Hepatocyte (in vitro differentiated cells): ENCODE measurements around the gene PTGES2. TPM values are rescaled to one million over a fixed set of nuclear protein-coding genes. Genes with fewer than 3 reads are reported as not detected.

Experiments used
- DNase-seq: peaks from one replicate; pipeline ENCODE4 v3.0.0-alpha.2; 2016; ENCODE audit warnings: low spot score
- H2AFZ ChIP-seq: fragments of 200-600 bp; sonication (generic); 2 replicates; pipeline ENCODE4 v1.6.0; 2016; ENCODE audit warnings: antibody characterized with exemption, mild to moderate bottlenecking
- H3K27ac ChIP-seq: fragments of 200-600 bp; sonication (generic); 2 replicates; pipeline ENCODE4 v1.5.1; 2016; ENCODE audit warnings: mild to moderate bottlenecking
- H3K27me3 ChIP-seq: fragments of 200-600 bp; sonication (generic); 2 replicates; pipeline ENCODE4 v1.6.1; 2016
- H3K36me3 ChIP-seq: fragments of 200-600 bp; sonication (generic); replicated peaks from 2 replicates; pipeline ENCODE4 v1.5.1; 2016; ENCODE audit warnings: low read depth; ENCODE audit not compliant: insufficient read depth
- H3K4me1 ChIP-seq: fragments of 200-600 bp; sonication (generic); 2 replicates; pipeline ENCODE4 v1.5.1; 2016; ENCODE audit warnings: mild to moderate bottlenecking, moderate library complexity; ENCODE audit not compliant: insufficient read depth
- H3K4me2 ChIP-seq: fragments of 200-600 bp; sonication (generic); 2 replicates; pipeline ENCODE4 v1.6.0; 2016
- H3K4me3 ChIP-seq: fragments of 200-600 bp; sonication (generic); 2 replicates; pipeline ENCODE4 v1.5.1; 2016; ENCODE audit warnings: mild to moderate bottlenecking
- H3K79me2 ChIP-seq: fragments of 200-600 bp; sonication (generic); 2 replicates; pipeline ENCODE4 v1.6.0; 2017; ENCODE audit warnings: mild to moderate bottlenecking
- H3K9me2 ChIP-seq: fragments of 200-600 bp; sonication (generic); replicated peaks from 2 replicates; pipeline ENCODE4 v1.6.0; 2017; ENCODE audit warnings: mild to moderate bottlenecking; ENCODE audit not compliant: insufficient read depth
- H3K9me3 ChIP-seq: fragments of 200-600 bp; sonication (generic); 2 replicates; pipeline ENCODE4 v1.5.1; 2016; ENCODE audit warnings: low read depth, mild to moderate bottlenecking
- H4K20me1 ChIP-seq: fragments of 200-600 bp; sonication (generic); 2 replicates; pipeline ENCODE4 v1.6.0; 2016; ENCODE audit warnings: mild to moderate bottlenecking; ENCODE audit not compliant: insufficient read depth, poor library complexity, severe bottlenecking
- CTCF ChIP-seq: fragments of 200-600 bp; sonication (generic); IDR thresholded peaks from 2 replicates; pipeline ENCODE4 v1.5.1; 2016; ENCODE audit warnings: antibody characterized with exemption, mild to moderate bottlenecking; ENCODE audit not compliant: poor library complexity
- EZH2 ChIP-seq: fragments of 200-600 bp; sonication (generic); IDR thresholded peaks from 2 replicates; pipeline ENCODE4 v1.6.1; 2016; ENCODE audit warnings: antibody characterized with exemption, mild to moderate bottlenecking, borderline replicate concordance
- EZH2phosphoT487 ChIP-seq: fragments of 200-600 bp; sonication (generic); IDR thresholded peaks from one replicate; pipeline ENCODE4 v1.6.1; 2018; ENCODE audit warnings: antibody characterized with exemption, mild to moderate bottlenecking, low read depth, moderate library complexity; ENCODE audit not compliant: unreplicated experiment, severe bottlenecking
- WGBS: methylation state at CpG from one replicate; pipeline ENCODE4 v1.1.6; 2016; ENCODE audit warnings: low lambda C conversion rate; ENCODE audit errors: missing lambda C conversion rate; 5-methylcytosine and 5-hydroxymethylcytosine counted together
- polyA plus RNA-seq: library from polyadenylated mRNA; unstranded; fragments of >200 nt; fragmentation: Nextera tagmentation; extraction: Ambion mirVana; gene quantifications from 2 replicates; pipeline ENCODE4 v1.2.1, GENCODE V29; 2016
- total RNA-seq: library from RNA; depleted of rRNA; stranded (reverse); fragments of >200 nt; gene quantifications from 2 replicates; pipeline ENCODE4 v1.2.3, GENCODE V29; 2014

PTGES2 gene
- total and polyA plus RNA-seq, 2 experiments from 2014 or later: 29.4 to 68.1 TPM

DNA sequence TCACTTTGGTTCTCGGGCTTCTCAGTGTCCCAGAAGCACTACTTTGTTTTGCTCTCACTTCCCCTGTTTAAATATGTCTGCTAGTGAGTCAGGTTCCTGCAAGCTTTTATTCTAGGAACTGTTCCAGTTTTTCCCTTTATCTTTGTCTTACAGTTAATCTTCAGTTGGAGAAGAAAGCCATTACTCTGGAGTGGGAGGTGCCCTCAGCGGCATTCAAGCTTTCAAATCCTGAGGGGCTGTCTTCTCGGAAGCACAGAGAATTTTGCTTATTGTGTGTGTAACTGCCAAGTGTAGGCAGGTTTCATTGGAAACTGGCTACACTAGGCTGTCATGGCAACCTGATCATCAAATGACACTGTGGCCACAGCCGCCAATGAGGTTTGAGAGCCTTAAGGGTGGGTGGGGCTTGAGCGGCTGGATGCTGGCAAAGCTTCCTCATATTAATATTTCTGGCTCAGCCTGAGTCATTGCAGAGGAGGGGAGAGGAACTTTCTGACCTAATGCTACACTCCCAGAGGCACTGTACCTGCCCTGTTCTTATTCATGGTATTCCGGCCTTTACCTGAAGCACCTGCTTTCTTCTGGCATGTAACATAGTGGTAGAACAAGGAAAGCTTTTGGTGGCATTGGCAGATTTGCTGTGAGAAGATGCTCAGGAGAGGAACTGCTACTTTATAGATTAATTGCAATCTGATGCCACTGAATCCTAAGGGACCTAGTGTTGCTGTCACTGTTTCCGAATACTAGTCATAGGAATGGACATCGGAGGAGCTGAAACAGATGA lies 33.2 kb downstream of the PTGES2 start:
- no peak overlapping the region for H3K4me3 ChIP-seq

DNA sequence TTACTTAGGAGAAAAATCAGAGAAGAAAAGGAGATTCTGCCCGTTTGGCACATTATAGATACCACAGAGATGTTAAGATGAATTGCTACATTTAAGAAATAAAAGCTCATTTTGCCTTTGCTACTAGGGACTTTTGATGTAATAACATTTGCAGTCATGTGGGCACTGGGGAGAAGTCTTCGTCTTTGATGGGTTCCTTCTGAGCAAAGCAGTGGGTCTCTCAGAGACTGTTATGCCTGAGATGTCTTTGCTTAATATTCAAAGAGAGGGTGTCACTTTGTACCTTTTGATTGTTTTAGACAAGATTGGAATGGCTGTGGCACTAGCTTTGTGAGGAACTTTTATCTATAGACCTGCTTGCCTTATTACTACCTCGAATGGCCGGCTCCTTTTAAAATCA lies 34.5 kb downstream of the PTGES2 start:
- Histone ChIP-seq H3K27ac (peak overlapping the region; percentile 88), H2AFZ (no peak overlapping the region), H3K36me3 (no peaks in the 10 kb centered on the region), H3K79me2 (peaks cover 82% of the 10 kb centered on the region), H4K20me1 (no peaks in the 10 kb centered on the region), H3K9me3 (no peaks in the 10 kb centered on the region), H3K4me1 (peaks cover 28% of the 10 kb centered on the region), H3K27me3 (no peaks in the 10 kb centered on the region), H3K4me3 (no peak overlapping the region), H3K4me2 (peak overlapping the region; percentile 16), H3K9me2 (no peaks in the 10 kb centered on the region)
- DNase-seq: no peak
- no peak for TF ChIP-seq CTCF
- TF ChIP-seq EZH2phosphoT487: no peak
- TF ChIP-seq EZH2: no peak
- WGBS: 86% methylated on average over 4 of the region's 4 CpGs

More for the DNA sequence above, 33.2 kb downstream of the PTGES2 start:
- 45% methylated on average over 8 of the region's 8 CpGs for WGBS
- no peaks in the 10 kb centered on the region for H3K36me3 ChIP-seq
- H3K4me1 ChIP-seq: peaks cover 32% of the 10 kb centered on the region
- no peaks in the 10 kb centered on the region for H3K27me3 ChIP-seq
- DNase-seq: peak; percentile 96
- H3K9me2 ChIP-seq: no peaks in the 10 kb centered on the region
- H4K20me1 ChIP-seq: no peaks in the 10 kb centered on the region
- peak overlapping the region; percentile 88 for H3K27ac ChIP-seq
- no peak overlapping the region for H2AFZ ChIP-seq
- H3K9me3 ChIP-seq: no peaks in the 10 kb centered on the region
- no peak for TF ChIP-seq CTCF
- TF ChIP-seq EZH2: no peak
- peak overlapping the region; percentile 26 for H3K4me2 ChIP-seq
- peaks cover 72% of the 10 kb centered on the region for H3K79me2 ChIP-seq

DNA sequence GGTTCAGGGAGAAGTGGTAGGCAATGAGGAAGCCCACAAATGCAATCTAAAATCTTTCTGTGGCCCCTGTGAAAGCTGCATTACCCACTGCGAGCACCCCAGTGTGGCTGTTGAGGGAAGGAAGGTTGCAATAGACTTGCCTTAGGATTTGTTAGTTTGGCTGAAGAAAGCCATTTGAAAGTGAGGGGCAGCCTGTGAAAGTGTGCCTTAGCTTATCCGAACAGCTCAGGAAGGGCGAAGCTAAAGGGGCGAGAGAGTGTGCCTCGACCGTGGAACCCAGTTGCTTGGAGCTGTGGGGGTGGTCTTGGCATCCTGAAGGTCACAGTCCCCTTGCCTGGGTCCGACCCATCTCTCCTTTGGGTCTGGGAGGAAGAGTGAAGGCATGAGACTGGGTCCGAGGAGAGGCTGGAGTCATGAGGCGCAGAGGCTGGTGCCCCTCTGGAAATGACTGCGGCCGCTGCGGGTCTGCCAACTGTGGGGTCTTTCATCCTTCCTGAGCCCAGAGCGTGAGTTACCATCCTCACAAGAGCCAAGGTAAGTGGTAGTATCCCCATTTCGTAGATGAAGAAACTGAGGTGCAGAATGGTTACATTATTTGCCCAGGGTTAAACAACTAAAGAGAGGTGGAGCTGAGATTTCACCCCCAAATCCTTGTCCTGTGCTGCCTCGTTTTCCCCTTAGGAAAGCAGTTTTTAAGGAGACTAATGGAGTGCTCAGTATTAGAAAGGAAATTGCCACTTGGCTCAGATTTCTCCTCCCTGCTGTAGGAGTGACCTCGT lies 35.1 kb downstream of the PTGES2 start:
- DNase-seq: no peak
- Histone ChIP-seq H2AFZ (no peak overlapping the region), H3K4me2 (no peak overlapping the region), H3K79me2 (peaks cover 84% of the 10 kb centered on the region), H3K4me1 (peaks cover 25% of the 10 kb centered on the region), H3K27ac (peak overlapping the region; percentile 88), H3K9me2 (no peaks in the 10 kb centered on the region), H3K27me3 (no peaks in the 10 kb centered on the region), H3K4me3 (no peak overlapping the region), H4K20me1 (no peaks in the 10 kb centered on the region), H3K36me3 (no peaks in the 10 kb centered on the region), H3K9me3 (no peaks in the 10 kb centered on the region)
- WGBS: 95% methylated on average over 15 of the region's 16 CpGs
- TF ChIP-seq EZH2phosphoT487 (no peak), CTCF (no peak), EZH2 (no peak)
